HEK293T (cell line): Measurements from ENCODE around the gene APLNR.

ENCODE experiments used
- ARNT ChIP-seq: fragments of 450-650 bp; IDR thresholded peaks from 2 replicates; pipeline ENCODE4 v1.6.1; 2017; ENCODE audit warnings: mild to moderate bottlenecking
- BHLHE40 ChIP-seq: fragments of 450-650 bp; IDR thresholded peaks from 2 replicates; pipeline ENCODE4 v1.6.1; 2016; ENCODE audit warnings: mild to moderate bottlenecking, moderate library complexity, borderline replicate concordance
- ELF4 ChIP-seq: fragments of 450-650 bp; IDR thresholded peaks from 2 replicates; pipeline ENCODE4 v1.6.1; 2017; ENCODE audit warnings: antibody characterized with exemption
- FOXA1 ChIP-seq: fragments of 450-650 bp; IDR thresholded peaks from 2 replicates; pipeline ENCODE4 v1.6.1; 2016; ENCODE audit warnings: mild to moderate bottlenecking
- FOXK2 ChIP-seq: fragments of 450-650 bp; IDR thresholded peaks from 2 replicates; pipeline ENCODE4 v1.6.1; 2016; ENCODE audit warnings: mild to moderate bottlenecking
- FOXM1 ChIP-seq: fragments of 450-650 bp; IDR thresholded peaks from 2 replicates; pipeline ENCODE4 v1.6.1; 2017; ENCODE audit warnings: mild to moderate bottlenecking, borderline replicate concordance
- HDGF ChIP-seq: fragments of 450-650 bp; IDR thresholded peaks from 2 replicates; pipeline ENCODE4 v1.6.1; 2017; ENCODE audit warnings: antibody characterized with exemption, borderline replicate concordance
- L3MBTL2 ChIP-seq: fragments of 450-650 bp; conservative IDR thresholded peaks from 2 replicates; pipeline ENCODE4 v1.6.1; 2016; ENCODE audit warnings: mild to moderate bottlenecking
- NFRKB ChIP-seq: fragments of 450-650 bp; IDR thresholded peaks from 2 replicates; pipeline ENCODE4 v1.6.1; 2016; ENCODE audit warnings: mild to moderate bottlenecking, moderate library complexity
- SP1 ChIP-seq: fragments of 450-650 bp; IDR thresholded peaks from 2 replicates; pipeline ENCODE4 v1.6.1; 2017
- SUZ12 ChIP-seq: fragments of 450-650 bp; IDR thresholded peaks from 2 replicates; pipeline ENCODE4 v1.6.1; 2016; ENCODE audit warnings: mild to moderate bottlenecking
- TARDBP ChIP-seq: fragments of 450-650 bp; IDR thresholded peaks from 2 replicates; pipeline ENCODE4 v1.6.1; 2016
- TF ChIP-seq, protein P1 (sequence below): fragments of 450-650 bp; IDR thresholded peaks from 2 replicates; pipeline ENCODE4 v1.6.1; 2016

DNA sequence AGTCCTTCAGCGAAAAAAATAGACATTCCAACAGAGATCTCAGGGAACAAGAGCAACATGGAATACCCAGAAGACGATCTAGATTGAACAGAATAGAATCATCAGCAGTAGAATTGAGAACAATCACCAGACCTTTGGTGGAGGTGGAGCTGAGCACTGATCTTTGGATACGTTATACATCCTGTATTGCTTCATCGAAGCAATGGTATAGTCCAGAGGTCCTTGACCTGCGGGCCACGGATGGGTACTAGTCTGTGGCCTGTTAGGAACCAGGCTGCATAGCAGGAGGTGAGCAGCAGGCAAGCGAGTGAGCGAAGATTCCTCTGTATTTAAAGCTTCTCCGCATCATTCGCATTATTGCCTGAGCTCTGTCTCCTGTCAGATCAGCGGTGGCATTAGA lies 37.7 kb downstream of the APLNR start:
- TF ChIP-seq TARDBP (no peak), FOXM1 (no peak), SP1 (no peak), HDGF (no peak), FOXK2 (no peak), FOXA1 (no peak), ARNT (no peak), ELF4 (no peak), NFRKB (no peak), BHLHE40 (no peak), SUZ12 (no peak), L3MBTL2 (no peak)
- TF ChIP-seq, protein P1, sequence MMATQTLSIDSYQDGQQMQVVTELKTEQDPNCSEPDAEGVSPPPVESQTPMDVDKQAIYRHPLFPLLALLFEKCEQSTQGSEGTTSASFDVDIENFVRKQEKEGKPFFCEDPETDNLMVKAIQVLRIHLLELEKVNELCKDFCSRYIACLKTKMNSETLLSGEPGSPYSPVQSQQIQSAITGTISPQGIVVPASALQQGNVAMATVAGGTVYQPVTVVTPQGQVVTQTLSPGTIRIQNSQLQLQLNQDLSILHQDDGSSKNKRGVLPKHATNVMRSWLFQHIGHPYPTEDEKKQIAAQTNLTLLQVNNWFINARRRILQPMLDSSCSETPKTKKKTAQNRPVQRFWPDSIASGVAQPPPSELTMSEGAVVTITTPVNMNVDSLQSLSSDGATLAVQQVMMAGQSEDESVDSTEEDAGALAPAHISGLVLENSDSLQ: no peak
